Measurements from ENCODE around the gene DCC.

- TF ChIP-seq CTCF (IDR thresholded peaks at IDR 0.05) = no peak
- TF ChIP-seq EZH2 (IDR thresholded peaks at IDR 0.05; ENCODE audit: borderline replicate concordance, insufficient read depth, low read depth, low read length, poor library complexity, severe bottlenecking) = no peak
Measured at GRCh38 chr18:53442415-53442783, 1102.4 kb downstream of the DCC start.

All from B cell (primary cell).